HepG2 (cell line): Measurements from ENCODE around the gene FAM222A.

Experiments
- REL ChIP-seq: sonication (generic); formaldehyde crosslinking; conservative IDR thresholded peaks from 2 replicates; pipeline ENCODE4 v1.8.0; 2022; ENCODE audit warnings: mild to moderate bottlenecking, missing genetic modification reagents, moderate library complexity
- ZKSCAN1 ChIP-seq: fragments of 150-350 bp; IDR thresholded peaks from 2 replicates; pipeline ENCODE4 v1.6.1; 2014; ENCODE audit warnings: low read length
- TF ChIP-seq, protein P1 (sequence below): sonication (generic); formaldehyde crosslinking; IDR thresholded peaks from 2 replicates; pipeline ENCODE4 v1.5.0; 2020; ENCODE audit warnings: mild to moderate bottlenecking, missing genetic modification reagents, moderate library complexity

DNA sequence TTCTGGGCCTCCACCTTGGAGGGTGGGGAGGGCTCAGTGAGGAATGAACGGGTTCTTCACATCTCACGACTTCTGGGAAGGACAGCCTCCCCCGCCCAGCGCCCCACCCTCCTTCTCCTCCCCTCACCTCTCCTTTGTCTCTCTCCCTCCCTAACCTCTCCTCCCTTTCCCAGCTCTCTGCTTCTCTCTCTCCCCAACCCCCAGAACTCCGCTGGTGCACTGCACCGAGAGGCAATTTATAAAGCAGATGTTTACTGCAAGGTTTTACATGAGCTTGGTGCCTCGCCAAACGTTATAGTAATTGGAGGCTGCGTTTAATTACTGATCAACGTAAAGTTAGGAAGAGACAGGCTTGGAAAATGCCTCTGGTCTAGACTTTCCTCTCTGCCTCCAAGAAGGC is 42.9 kb upstream of the FAM222A start:
- TF ChIP-seq REL (CRISPR knock-in tag): no peak
- TF ChIP-seq ZKSCAN1: no peak
- TF ChIP-seq, protein P1, sequence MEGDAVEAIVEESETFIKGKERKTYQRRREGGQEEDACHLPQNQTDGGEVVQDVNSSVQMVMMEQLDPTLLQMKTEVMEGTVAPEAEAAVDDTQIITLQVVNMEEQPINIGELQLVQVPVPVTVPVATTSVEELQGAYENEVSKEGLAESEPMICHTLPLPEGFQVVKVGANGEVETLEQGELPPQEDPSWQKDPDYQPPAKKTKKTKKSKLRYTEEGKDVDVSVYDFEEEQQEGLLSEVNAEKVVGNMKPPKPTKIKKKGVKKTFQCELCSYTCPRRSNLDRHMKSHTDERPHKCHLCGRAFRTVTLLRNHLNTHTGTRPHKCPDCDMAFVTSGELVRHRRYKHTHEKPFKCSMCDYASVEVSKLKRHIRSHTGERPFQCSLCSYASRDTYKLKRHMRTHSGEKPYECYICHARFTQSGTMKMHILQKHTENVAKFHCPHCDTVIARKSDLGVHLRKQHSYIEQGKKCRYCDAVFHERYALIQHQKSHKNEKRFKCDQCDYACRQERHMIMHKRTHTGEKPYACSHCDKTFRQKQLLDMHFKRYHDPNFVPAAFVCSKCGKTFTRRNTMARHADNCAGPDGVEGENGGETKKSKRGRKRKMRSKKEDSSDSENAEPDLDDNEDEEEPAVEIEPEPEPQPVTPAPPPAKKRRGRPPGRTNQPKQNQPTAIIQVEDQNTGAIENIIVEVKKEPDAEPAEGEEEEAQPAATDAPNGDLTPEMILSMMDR (CRISPR knock-in tag): no peak
